SK-N-SH treated with all-trans-retinoic acid at 6 μM for 48 hours (cell line): Measurements from ENCODE around the gene DTHD1.

ENCODE experiments used
- CSRNP3 ChIP-seq: fragments of 250-450 bp; sonication (Bioruptor Pico); IDR thresholded peaks from 2 replicates; pipeline ENCODE4 v1.5.1; 2021; ENCODE audit warnings: mild to moderate bottlenecking, moderate library complexity
- ESRRG ChIP-seq: fragments of 250-450 bp; sonication (Bioruptor Pico); IDR thresholded peaks from 2 replicates; pipeline ENCODE4 v1.6.1; 2021; ENCODE audit warnings: mild to moderate bottlenecking
- ISL1 ChIP-seq: fragments of 250-450 bp; sonication (Bioruptor Pico); IDR thresholded peaks from 2 replicates; pipeline ENCODE4 v2.1.2; 2022; ENCODE audit warnings: mild to moderate bottlenecking, moderate library complexity
- POU6F1 ChIP-seq: fragments of 250-450 bp; sonication (Bioruptor Pico); IDR thresholded peaks from 2 replicates; pipeline ENCODE4 v1.8.0; 2021; ENCODE audit warnings: low read depth, mild to moderate bottlenecking, moderate library complexity, borderline replicate concordance
- SNAI2 ChIP-seq: fragments of 250-450 bp; sonication (Bioruptor Pico); IDR thresholded peaks from 2 replicates; pipeline ENCODE4 v1.5.0; 2020; ENCODE audit warnings: mild to moderate bottlenecking, moderate library complexity
- TSHZ2 ChIP-seq: fragments of 250-450 bp; sonication (Bioruptor Pico); IDR thresholded peaks from 2 replicates; pipeline ENCODE4 v1.5.0; 2020; ENCODE audit warnings: mild to moderate bottlenecking, moderate library complexity
- ZFP3 ChIP-seq: fragments of 250-450 bp; sonication (Bioruptor Pico); IDR thresholded peaks from 2 replicates; pipeline ENCODE4 v1.5.0; 2020; ENCODE audit warnings: mild to moderate bottlenecking, moderate library complexity

GRCh38 chr4:36235306-36235705, 46.1 kb upstream of the DTHD1 start:
- no peak for TF ChIP-seq SNAI2
- no peak for TF ChIP-seq ESRRG (CRISPR knock-in tag)
- TF ChIP-seq ISL1 (CRISPR knock-in tag) = no peak
- no peak for TF ChIP-seq CSRNP3
- TF ChIP-seq POU6F1 = no peak
- TF ChIP-seq ZFP3 (CRISPR knock-in tag) = no peak
- TF ChIP-seq TSHZ2 (CRISPR knock-in tag) = no peak
